VCaP (cell line): ENCODE data around the gene PFKP.

Experiments used
- H3K27ac ChIP-seq: fragments of 450-650 bp; 2 replicates; pipeline ENCODE4 v1.5.1; 2017
- TF ChIP-seq, protein P1 (sequence below): fragments of 450-650 bp; conservative IDR thresholded peaks from 2 replicates; pipeline ENCODE4 v1.5.1; 2017; ENCODE audit warnings: mild to moderate bottlenecking, moderate library complexity

Gene PFKP

DNA sequence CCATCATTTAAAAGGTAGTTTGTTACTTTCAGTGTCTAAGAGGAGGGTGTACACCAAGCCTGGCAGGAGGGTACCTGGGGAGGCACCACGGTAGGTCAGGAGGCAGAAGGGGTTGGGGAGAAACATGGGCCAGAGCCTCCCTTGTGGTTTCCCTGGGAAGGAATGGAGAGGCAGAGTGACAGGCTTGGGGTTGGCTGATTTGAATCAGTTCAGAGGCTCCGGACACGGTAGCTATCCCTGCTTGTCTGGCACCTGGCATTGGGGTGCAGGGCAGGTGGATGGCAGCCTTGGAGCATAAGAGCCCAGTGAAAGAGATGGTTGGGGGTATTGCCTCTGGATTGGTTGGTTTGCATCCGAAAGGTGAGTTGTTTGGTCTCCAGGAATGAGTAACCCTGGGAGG is 30.2 kb upstream of the PFKP start:
- no peak overlapping the region for H3K27ac ChIP-seq
- TF ChIP-seq, protein P1, sequence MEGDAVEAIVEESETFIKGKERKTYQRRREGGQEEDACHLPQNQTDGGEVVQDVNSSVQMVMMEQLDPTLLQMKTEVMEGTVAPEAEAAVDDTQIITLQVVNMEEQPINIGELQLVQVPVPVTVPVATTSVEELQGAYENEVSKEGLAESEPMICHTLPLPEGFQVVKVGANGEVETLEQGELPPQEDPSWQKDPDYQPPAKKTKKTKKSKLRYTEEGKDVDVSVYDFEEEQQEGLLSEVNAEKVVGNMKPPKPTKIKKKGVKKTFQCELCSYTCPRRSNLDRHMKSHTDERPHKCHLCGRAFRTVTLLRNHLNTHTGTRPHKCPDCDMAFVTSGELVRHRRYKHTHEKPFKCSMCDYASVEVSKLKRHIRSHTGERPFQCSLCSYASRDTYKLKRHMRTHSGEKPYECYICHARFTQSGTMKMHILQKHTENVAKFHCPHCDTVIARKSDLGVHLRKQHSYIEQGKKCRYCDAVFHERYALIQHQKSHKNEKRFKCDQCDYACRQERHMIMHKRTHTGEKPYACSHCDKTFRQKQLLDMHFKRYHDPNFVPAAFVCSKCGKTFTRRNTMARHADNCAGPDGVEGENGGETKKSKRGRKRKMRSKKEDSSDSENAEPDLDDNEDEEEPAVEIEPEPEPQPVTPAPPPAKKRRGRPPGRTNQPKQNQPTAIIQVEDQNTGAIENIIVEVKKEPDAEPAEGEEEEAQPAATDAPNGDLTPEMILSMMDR = no peak

DNA sequence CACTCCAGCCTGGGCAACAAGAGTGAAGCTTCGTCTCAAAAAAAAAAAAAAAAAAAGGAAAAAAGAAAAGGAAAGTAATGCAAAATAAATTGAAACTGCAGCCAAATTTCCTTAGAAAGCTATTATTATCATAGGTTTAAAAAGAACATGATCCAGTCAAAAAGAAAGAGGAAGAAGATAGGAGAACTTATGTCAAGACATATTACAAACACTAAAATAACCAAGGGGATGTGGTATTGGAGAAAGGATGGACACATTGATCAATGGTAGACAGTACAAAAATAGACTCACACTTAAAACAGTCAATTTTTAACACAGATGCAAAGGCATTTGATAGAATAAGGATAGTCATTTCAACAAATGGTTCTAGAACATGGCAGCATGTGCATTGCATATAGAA is 27.3 kb upstream of the PFKP start:
- H3K27ac ChIP-seq = no peak overlapping the region
- TF ChIP-seq, protein P1 = no peak

DNA sequence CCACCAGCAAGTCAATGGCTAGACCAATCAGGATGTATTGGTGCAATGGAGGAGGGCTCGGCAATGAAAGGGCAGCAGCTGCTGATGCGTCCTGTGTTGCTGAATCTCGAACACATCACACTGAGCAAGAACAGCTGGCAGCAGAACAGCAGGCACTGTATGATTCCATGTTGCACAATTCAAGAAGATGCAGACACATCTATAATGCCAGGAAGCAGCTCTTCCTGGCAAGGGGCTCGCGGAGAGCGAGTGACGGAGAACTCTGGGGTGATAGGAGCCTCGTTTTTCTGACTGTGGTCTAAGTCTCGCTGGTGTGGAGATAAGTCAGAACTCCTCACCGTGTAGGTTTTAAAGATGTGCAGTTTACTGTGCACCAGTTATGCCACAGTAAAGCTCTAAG is 24.8 kb upstream of the PFKP start:
- H3K27ac ChIP-seq = no peak overlapping the region
- TF ChIP-seq, protein P1 = no peak

DNA sequence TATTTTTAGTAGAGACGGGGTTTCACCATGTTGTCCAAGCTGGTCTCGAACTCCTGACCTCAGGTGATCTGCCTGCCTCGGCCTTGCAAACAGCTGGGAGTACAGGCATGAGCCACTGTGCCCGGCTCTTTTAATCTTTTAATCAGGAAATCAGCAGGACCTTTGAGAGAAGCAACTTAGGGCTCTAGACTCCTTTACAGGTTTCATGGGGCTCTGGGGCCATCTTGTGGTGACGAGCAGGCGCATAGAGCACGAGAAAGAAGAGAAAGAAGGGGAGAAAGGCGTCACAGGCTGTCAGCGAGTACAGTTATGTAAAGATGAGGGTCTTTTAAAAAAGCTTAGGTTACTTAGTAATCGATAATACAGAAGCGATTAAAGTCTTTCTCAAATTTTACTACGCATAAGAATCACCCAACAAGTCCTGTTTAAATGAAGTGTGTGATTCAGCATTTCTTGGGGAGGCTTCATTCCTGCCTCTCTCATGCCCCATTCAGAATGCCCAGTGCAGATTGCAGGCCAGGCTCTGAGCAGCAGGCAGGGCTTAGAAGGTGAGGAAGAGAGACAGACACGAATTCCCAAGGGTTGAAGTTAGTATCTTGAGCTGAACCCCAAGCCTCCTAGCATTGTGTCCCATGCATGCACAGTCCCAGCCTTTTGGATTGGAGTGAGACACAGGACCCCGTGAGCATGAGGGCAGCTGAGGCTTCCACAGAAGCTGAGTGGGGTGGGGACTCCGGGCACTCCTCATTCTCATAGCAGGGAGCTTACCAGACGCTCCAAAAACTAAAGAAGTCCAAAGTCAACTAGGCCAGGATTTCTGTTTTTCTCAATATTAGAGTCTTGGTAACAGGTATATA is 23.6 kb upstream of the PFKP start:
- H3K27ac ChIP-seq = no peak overlapping the region
- TF ChIP-seq, protein P1 = peak; percentile 86

DNA sequence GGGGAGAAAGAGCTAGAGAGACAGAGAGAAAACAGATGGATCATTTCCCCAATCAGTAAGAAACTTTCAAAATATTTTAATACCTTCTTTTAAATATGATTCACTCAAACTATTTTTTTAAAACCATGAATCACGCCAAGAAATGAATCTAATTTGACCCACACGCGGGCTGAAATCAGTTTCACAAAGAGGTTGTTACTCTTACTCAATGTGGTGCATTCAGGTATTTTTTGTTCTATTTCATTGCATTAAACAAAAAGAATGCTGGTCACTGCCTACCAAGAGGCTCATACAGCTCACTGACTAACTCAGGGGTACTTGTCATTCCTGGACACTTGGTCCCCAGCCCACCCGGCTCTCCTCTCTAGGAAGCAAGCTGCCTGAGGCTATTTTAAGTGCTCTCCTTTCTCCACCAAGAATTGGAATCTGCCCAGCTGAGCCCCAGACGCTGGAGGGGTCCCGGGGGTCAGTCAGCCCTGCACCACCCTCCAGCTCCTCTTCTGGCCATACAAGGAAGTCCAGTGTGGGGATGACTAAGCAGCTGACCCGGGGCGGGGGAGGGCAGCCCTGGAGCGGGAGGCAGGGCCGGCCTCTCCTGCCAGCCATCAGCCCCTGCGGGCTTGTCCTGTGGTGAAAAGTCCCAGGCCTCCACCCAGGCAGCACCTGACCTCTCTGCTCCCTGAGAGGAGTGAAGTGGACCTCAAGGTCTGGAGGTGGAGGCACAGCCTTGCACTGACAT is 21.7 kb upstream of the PFKP start:
- TF ChIP-seq, protein P1 = no peak
- H3K27ac ChIP-seq = no peak overlapping the region

DNA sequence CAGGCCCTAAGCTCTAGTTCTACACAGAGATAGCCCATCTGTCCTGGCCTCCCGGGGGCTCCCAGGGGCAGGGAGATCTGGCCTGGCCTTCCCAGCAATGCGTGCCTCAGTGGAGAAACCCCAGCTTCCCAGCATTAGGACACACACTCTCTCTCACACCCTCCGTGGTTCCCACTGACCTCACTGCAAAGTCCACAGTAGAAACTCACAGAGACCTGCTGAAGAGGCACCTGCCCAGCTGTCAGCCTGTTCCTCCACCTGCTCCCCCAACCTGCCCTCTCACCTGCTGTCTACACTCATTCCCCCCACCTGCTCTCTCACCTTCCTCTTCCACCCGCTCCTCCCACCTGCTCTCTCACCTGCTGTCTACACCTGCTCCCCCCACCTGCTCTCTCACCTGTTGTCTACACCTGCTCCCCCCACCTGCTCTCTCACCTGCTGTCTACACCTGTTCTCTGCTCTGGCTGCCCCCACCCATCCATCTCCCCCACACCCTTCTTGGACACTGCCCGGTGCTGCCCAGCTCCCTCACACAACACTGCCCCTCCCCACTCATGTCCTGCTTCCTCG is 21.1 kb upstream of the PFKP start:
- H3K27ac ChIP-seq = no peak overlapping the region
- TF ChIP-seq, protein P1 = no peak

DNA sequence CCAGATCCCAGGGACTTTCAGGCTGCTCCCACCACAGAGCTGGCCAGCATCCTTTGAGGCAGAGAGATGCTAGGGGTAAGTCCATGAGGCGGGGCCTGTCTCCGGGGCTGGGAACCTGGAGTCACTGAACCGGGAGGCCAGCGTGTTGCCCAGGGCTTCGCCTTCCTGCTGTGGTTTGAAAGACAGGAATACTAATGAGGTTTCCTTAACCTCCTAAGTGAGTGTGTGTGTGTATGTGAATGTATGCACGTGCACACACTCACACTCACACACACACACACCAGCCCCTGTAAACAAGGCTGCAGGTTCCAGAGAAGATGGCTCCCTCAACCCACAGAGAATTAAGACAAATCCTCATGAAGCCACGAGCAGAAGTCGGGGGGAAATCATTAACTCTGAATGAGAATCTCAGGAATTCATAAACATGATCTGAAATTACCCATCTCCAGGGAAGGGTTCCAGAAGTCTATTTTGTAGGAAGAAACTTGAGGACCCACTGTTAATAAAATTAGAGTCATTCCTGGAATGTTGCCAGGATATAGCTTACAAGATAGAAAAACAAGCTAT is 20.3 kb upstream of the PFKP start:
- TF ChIP-seq, protein P1 = no peak
- H3K27ac ChIP-seq = no peak overlapping the region
